ENCODE measurements around the gene PNMA8B. TPM values are rescaled to one million over a fixed set of nuclear protein-coding genes. Genes with fewer than 3 reads are reported as not detected.

The PNMA8B gene
- total RNA-seq, 1 experiment from 2014 or later, result not detected

DNA sequence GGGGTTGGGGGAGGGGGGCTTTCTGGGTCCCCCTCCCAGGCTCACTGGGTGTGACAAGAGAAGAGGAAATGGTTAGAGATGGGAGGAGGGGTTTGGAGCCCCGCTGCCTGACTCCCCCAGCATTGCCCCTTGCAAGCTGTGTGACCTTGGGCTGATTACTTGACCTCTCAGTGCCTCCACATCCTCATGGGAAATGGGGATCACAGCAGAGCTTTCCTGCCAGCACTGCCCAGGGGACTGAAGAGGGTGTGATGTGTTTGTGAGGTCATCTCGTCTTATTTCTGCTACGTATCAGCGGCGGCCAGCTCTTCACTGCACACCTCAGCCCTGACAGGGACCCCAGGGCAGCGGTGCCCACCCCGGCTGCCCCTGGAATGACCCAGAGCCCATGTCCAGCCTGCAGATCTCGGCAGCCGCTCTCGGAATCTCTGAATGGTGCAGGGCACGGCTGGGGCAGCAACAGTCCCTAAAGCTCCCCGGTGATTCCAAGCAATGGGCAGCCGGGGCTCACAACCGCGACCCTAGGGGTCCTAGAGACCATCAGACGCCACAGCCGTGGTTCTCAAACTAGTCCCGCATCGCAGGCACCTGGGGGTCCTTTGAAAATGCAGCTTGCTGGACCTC lies 8.4 kb downstream of the PNMA8B start:
- no peaks in the 10 kb centered on the region for H3K9me3 Mint-ChIP-seq (ENCODE audit: low read depth, unreplicated experiment)
- H3K27me3 Mint-ChIP-seq (ENCODE audit: unreplicated experiment), result peaks cover 79% of the 10 kb centered on the region
- TF ChIP-seq, protein P1, sequence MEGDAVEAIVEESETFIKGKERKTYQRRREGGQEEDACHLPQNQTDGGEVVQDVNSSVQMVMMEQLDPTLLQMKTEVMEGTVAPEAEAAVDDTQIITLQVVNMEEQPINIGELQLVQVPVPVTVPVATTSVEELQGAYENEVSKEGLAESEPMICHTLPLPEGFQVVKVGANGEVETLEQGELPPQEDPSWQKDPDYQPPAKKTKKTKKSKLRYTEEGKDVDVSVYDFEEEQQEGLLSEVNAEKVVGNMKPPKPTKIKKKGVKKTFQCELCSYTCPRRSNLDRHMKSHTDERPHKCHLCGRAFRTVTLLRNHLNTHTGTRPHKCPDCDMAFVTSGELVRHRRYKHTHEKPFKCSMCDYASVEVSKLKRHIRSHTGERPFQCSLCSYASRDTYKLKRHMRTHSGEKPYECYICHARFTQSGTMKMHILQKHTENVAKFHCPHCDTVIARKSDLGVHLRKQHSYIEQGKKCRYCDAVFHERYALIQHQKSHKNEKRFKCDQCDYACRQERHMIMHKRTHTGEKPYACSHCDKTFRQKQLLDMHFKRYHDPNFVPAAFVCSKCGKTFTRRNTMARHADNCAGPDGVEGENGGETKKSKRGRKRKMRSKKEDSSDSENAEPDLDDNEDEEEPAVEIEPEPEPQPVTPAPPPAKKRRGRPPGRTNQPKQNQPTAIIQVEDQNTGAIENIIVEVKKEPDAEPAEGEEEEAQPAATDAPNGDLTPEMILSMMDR (IDR thresholded peaks at IDR 0.05; ENCODE audit: unreplicated experiment), result no peak
- peak overlapping the region; percentile 10 for H3K4me3 Mint-ChIP-seq (ENCODE audit: low read depth, unreplicated experiment)
- DNase-seq, result no peak
- H3K36me3 Mint-ChIP-seq (ENCODE audit: insufficient read depth, unreplicated experiment), result no peaks in the 10 kb centered on the region
- CTCF ChIA-PET, result interaction anchor here (0.6 to 2.6 kb wide), 3 partner anchors 64 to 206 kb away, joined by 4 to 9 read pairs (median 8); no protein-coding TSS in a partner anchor
- BruUV-seq (replicated peaks), result no TSS peak
- no peak overlapping the region for H3K27ac Mint-ChIP-seq (ENCODE audit: unreplicated experiment)
- intact Hi-C loops (cut with micrococcal nuclease; ENCODE audit: unreplicated experiment), result loop anchor here (2.0 kb wide), 1 partner anchor 92 kb away; no protein-coding TSS in a partner anchor
- H3K4me1 Mint-ChIP-seq (ENCODE audit: low read depth, unreplicated experiment), result peaks cover 10% of the 10 kb centered on the region

DNA sequence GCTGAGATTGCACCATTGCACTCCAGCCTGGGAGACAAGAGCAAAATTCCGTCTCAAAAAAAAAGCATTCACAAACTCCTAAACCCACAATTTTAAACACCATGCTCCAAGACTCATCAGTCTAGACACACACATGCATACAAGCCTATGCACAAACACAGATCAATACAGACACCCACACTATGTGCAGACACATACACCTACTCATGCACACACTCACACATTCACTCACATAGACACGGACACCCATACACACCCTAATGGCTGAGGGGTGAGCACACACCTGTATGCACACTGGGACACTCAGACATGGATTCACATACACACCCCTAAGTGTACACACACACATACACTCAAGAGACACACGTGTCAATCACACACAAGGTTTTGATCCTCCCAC lies 9.3 kb downstream of the PNMA8B start:
- Mint-ChIP-seq H3K27me3 (ENCODE audit: unreplicated experiment) (peaks cover 73% of the 10 kb centered on the region), H3K9me3 (ENCODE audit: low read depth, unreplicated experiment) (no peaks in the 10 kb centered on the region), H3K36me3 (ENCODE audit: insufficient read depth, unreplicated experiment) (no peaks in the 10 kb centered on the region), H3K27ac (ENCODE audit: unreplicated experiment) (no peak overlapping the region), H3K4me3 (ENCODE audit: low read depth, unreplicated experiment) (no peak overlapping the region), H3K4me1 (ENCODE audit: low read depth, unreplicated experiment) (peaks cover 10% of the 10 kb centered on the region)
- TF ChIP-seq, protein P1 (IDR thresholded peaks at IDR 0.05; ENCODE audit: unreplicated experiment), result no peak
- no TSS peak for BruUV-seq (replicated peaks)
- CTCF ChIA-PET, result interaction anchor here (2.6 kb wide), 1 partner anchor 206 kb away, joined by 9 read pairs; no protein-coding TSS in a partner anchor
- DNase-seq, result no peak
- intact Hi-C loops (cut with micrococcal nuclease; ENCODE audit: unreplicated experiment), result loop anchor here (2.0 kb wide), 1 partner anchor 92 kb away; no protein-coding TSS in a partner anchor

DNA sequence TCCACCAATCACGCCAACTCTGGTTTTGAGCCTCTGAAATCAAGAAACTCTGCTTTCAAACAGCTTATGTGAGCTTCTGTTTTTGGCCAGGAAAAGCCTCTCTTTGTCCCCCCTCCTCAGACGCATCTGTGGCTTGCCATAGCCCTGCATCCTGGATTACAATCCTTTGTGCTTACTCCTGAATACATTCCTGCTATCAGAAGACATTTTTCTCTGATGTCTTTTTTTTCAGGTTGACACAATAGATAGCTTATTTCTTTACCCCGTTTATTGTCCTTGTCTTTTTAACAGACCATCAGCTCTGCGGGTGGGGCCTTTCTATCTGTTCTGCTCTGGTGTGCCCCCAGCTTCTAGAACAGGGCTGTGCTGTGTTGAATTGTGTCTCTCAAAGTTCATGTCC lies 11.0 kb downstream of the PNMA8B start:
- DNase-seq, result no peak
- Mint-ChIP-seq H3K4me1 (ENCODE audit: low read depth, unreplicated experiment) (peaks cover 10% of the 10 kb centered on the region), H3K27me3 (ENCODE audit: unreplicated experiment) (peaks cover 65% of the 10 kb centered on the region)

DNA sequence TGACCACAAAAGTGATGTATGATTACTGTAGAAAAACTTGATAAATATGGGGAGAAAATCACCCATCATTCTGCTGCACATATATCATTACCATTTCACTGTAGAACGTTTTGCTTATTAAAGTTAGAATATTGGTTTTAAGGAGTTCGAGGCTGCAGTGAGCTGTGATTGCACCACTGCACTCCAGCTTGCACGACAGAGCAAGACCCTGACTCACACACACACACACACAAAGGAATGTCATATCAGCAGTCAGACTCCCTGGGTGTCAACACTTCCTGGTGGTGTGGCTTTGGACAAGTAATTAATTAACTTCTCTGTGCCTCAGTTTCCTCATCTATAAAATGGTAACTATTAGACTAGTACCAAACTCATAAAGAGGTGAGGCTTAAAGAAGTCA lies 13.0 kb downstream of the PNMA8B start:
- BruUV-seq (replicated peaks), result no TSS peak
- Mint-ChIP-seq H3K27me3 (ENCODE audit: unreplicated experiment) (peaks cover 61% of the 10 kb centered on the region), H3K27ac (ENCODE audit: unreplicated experiment) (no peak overlapping the region), H3K36me3 (ENCODE audit: insufficient read depth, unreplicated experiment) (no peaks in the 10 kb centered on the region), H3K9me3 (ENCODE audit: low read depth, unreplicated experiment) (no peaks in the 10 kb centered on the region), H3K4me1 (ENCODE audit: low read depth, unreplicated experiment) (no peaks in the 10 kb centered on the region), H3K4me3 (ENCODE audit: low read depth, unreplicated experiment) (no peak overlapping the region)
- no peak for DNase-seq
- TF ChIP-seq, protein P1 (IDR thresholded peaks at IDR 0.05; ENCODE audit: unreplicated experiment), result no peak
- CTCF ChIA-PET, result interaction anchor here (1.0 kb wide), 1 partner anchor 88 kb away, joined by 6 read pairs; no protein-coding TSS in a partner anchor
- intact Hi-C loops (cut with micrococcal nuclease; ENCODE audit: unreplicated experiment), result no loop called here

More for the DNA sequence above, 11.0 kb downstream of the PNMA8B start:
- TF ChIP-seq, protein P1 (IDR thresholded peaks at IDR 0.05; ENCODE audit: unreplicated experiment), result no peak
- BruUV-seq (replicated peaks), result no TSS peak
- CTCF ChIA-PET, result interaction anchor here (0.6 kb wide), 1 partner anchor 53 kb away, joined by 5 read pairs; no protein-coding TSS in a partner anchor
- no peaks in the 10 kb centered on the region for H3K9me3 Mint-ChIP-seq (ENCODE audit: low read depth, unreplicated experiment)
- H3K36me3 Mint-ChIP-seq (ENCODE audit: insufficient read depth, unreplicated experiment), result no peaks in the 10 kb centered on the region
- intact Hi-C loops (cut with micrococcal nuclease; ENCODE audit: unreplicated experiment), result no loop called here
- no peak overlapping the region for H3K4me3 Mint-ChIP-seq (ENCODE audit: low read depth, unreplicated experiment)
- no peak overlapping the region for H3K27ac Mint-ChIP-seq (ENCODE audit: unreplicated experiment)
